Nephron progenitor cell (in vitro differentiated cells): Measurements from ENCODE around the gene RANBP1.

Experiments used
- DNase-seq: peaks from one replicate; pipeline ENCODE4 v3.0.0; 2021
- H3K27ac Mint-ChIP-seq: 2 replicates; pipeline ENCODE4 v1.8.0; 2021; ENCODE audit warnings: mild to moderate bottlenecking, moderate library complexity, mixed read lengths
- H3K27me3 Mint-ChIP-seq: 2 replicates; pipeline ENCODE4 v1.8.0; 2021; ENCODE audit warnings: mild to moderate bottlenecking, low read depth, mixed read lengths; ENCODE audit not compliant: poor library complexity
- H3K36me3 Mint-ChIP-seq: 2 replicates; pipeline ENCODE4 v1.8.0; 2021; ENCODE audit warnings: low read depth, mixed read lengths
- H3K4me1 Mint-ChIP-seq: 2 replicates; pipeline ENCODE4 v1.8.0; 2021; ENCODE audit warnings: mixed read lengths
- H3K4me3 Mint-ChIP-seq: 2 replicates; pipeline ENCODE4 v1.8.0; 2021; ENCODE audit warnings: mild to moderate bottlenecking, moderate library complexity, mixed read lengths
- H3K9me3 Mint-ChIP-seq: 2 replicates; pipeline ENCODE4 v1.8.0; 2021; ENCODE audit warnings: mild to moderate bottlenecking, moderate library complexity, mixed read lengths
- CTCF ChIP-seq: fragments of 200-600 bp; sonication (generic); IDR thresholded peaks from 2 replicates; pipeline ENCODE4 v1.5.0; 2021; ENCODE audit warnings: antibody characterized with exemption

RANBP1 gene

GRCh38 chr22:20128902-20129746 lies 13.2 kb downstream of the RANBP1 start:
- H3K27me3 Mint-ChIP-seq: peaks cover 10% of the 10 kb centered on the region
- no peak overlapping the region for H3K4me3 Mint-ChIP-seq
- peak; percentile 13 for TF ChIP-seq CTCF
- DNase-seq: no peak
- peaks cover 11% of the 10 kb centered on the region for H3K4me1 Mint-ChIP-seq
- H3K27ac Mint-ChIP-seq: no peak overlapping the region
- no peaks in the 10 kb centered on the region for H3K9me3 Mint-ChIP-seq
- H3K36me3 Mint-ChIP-seq: peaks cover 29% of the 10 kb centered on the region

- Mint-ChIP-seq H3K27ac (no peak overlapping the region), H3K27me3 (peaks cover 13% of the 10 kb centered on the region), H3K4me1 (peaks cover 11% of the 10 kb centered on the region), H3K9me3 (no peaks in the 10 kb centered on the region), H3K4me3 (no peak overlapping the region), H3K36me3 (peaks cover 28% of the 10 kb centered on the region)
- no peak for DNase-seq
- no peak for TF ChIP-seq CTCF
These were observed 13.8 kb downstream of the RANBP1 start for GRCh38 chr22:20129747-20130014.

GRCh38 chr22:20130319-20130718 lies 14.4 kb downstream of the RANBP1 start:
- Mint-ChIP-seq H3K27me3 (peaks cover 13% of the 10 kb centered on the region), H3K9me3 (no peaks in the 10 kb centered on the region), H3K4me1 (peaks cover 11% of the 10 kb centered on the region), H3K27ac (no peak overlapping the region), H3K36me3 (peaks cover 22% of the 10 kb centered on the region), H3K4me3 (peak overlapping the region; percentile 73)
- TF ChIP-seq CTCF: no peak
- DNase-seq: no peak

- H3K4me3 Mint-ChIP-seq: peak overlapping the region; percentile 73
- H3K27me3 Mint-ChIP-seq: peaks cover 13% of the 10 kb centered on the region
- no peak overlapping the region for H3K27ac Mint-ChIP-seq
- H3K9me3 Mint-ChIP-seq: no peaks in the 10 kb centered on the region
- TF ChIP-seq CTCF: no peak
- peak; percentile 77 for DNase-seq
- peaks cover 19% of the 10 kb centered on the region for H3K36me3 Mint-ChIP-seq
- H3K4me1 Mint-ChIP-seq: peaks cover 11% of the 10 kb centered on the region
These were observed 15.1 kb downstream of the RANBP1 start for GRCh38 chr22:20130731-20131596.

GRCh38 chr22:20131597-20131858 lies 15.6 kb downstream of the RANBP1 start, which contains the start of gene ZDHHC8:
Gene ZDHHC8 (plus strand): TSS chr22:20131804. CDS start chr22:20131948, 144 bp downstream.
- H3K9me3 Mint-ChIP-seq: no peaks in the 10 kb centered on the region
- no peak for DNase-seq

More at GRCh38 chr22:20131597-20131858, 15.6 kb downstream of the RANBP1 start, which contains the start of gene ZDHHC8:
- Mint-ChIP-seq H3K4me1 (peaks cover 11% of the 10 kb centered on the region), H3K4me3 (peak within 1 kb of the TSS; percentile 73), H3K27me3 (peaks cover 13% of the 10 kb centered on the region), H3K36me3 (peaks cover 15% of the 10 kb centered on the region), H3K27ac (no peak within 1 kb of the TSS)
- TF ChIP-seq CTCF: no peak
